ENCODE measurements around the gene SLC39A11. TPM values are rescaled to one million over a fixed set of nuclear protein-coding genes. Genes with fewer than 3 reads are reported as not detected.

SLC39A11 gene
- polyA plus RNA-seq, 1 of the 3 experiments (the other 2 are of a cell fraction): 23.5 TPM

GRCh38 chr17:73022694-73023093, 69.8 kb downstream of the SLC39A11 start (continued):
- no peak for TF ChIP-seq CTCF (IDR thresholded peaks at IDR 0.05)
- TF ChIP-seq IRF3 (IDR thresholded peaks at IDR 0.05; ENCODE audit: low read depth, low read length): no peak
- no peak for TF ChIP-seq TCF12 (IDR thresholded peaks at IDR 0.05)

GRCh38 chr17:73021771-73022170, 70.7 kb downstream of the SLC39A11 start:
- no peaks in the 10 kb centered on the region for H3K79me2 ChIP-seq (ENCODE audit: insufficient read depth)
- no peaks in the 10 kb centered on the region for H3K36me3 ChIP-seq (replicated peaks in 1 of 2; ENCODE audit: control insufficient read depth in 1 of 2, insufficient read depth in 2 of 2, low read length in 1 of 2)
- 96% methylated on average over 12 of the region's 12 CpGs for WGBS (ENCODE audit: low lambda C conversion rate)
- H3K27ac ChIP-seq (ENCODE audit: low read depth in 2 of 2, low read length in 1 of 2): no peak overlapping the region
- H3K4me1 ChIP-seq (ENCODE audit: control insufficient read depth in 1 of 2, insufficient read depth in 2 of 2, low read depth in 1 of 2, low read length in 1 of 2): peaks cover 2 to 6% of the 10 kb centered on the region in 2 experiments; a peak in 2 of 4 replicates
- H3K9me2 ChIP-seq: no peaks in the 10 kb centered on the region
- peaks cover 11% of the 10 kb centered on the region for H3F3A ChIP-seq (replicated peaks; ENCODE audit: insufficient read depth)
- H4K20me1 ChIP-seq (ENCODE audit: insufficient read depth): no peaks in the 10 kb centered on the region
- ChIA-PET CTCF (interaction anchor here (1.4 kb wide), 1 partner anchor 168 kb away, joined by 4 read pairs; no protein-coding TSS in a partner anchor), POLR2A (no interaction called here)
- TF ChIP-seq SMC3 (IDR thresholded peaks at IDR 0.05; ENCODE audit: low read depth, low read length): no peak
- TF ChIP-seq TCF12 (IDR thresholded peaks at IDR 0.05): no peak
- no peaks in the 10 kb centered on the region for H3K27me3 ChIP-seq (ENCODE audit: insufficient read depth)
- no peak overlapping the region for H2AFZ ChIP-seq (ENCODE audit: low read depth)
- H3K9me3 ChIP-seq: peaks cover 11% of the 10 kb centered on the region; the same call in 1 of the 2 replicates
- H3K9ac ChIP-seq: no peak overlapping the region
- no peak for DNase-seq
- H3K4me2 ChIP-seq: no peak overlapping the region
- no peak overlapping the region for H3K4me3 ChIP-seq (ENCODE audit: low read depth in 2 of 2, low read length in 1 of 2)

GRCh38 chr17:73020110-73020509, 72.4 kb downstream of the SLC39A11 start:
- TF ChIP-seq TEAD4 (IDR thresholded peaks at IDR 0.05; ENCODE audit: borderline replicate concordance, insufficient read depth) (no peak), MXI1 (IDR thresholded peaks at IDR 0.05; ENCODE audit: low read depth, low read length) (no peak), PBX3 (IDR thresholded peaks at IDR 0.05) (no peak), NRF1 (IDR thresholded peaks at IDR 0.05; ENCODE audit: low read depth, low read length) (no peak), SMC3 (IDR thresholded peaks at IDR 0.05; ENCODE audit: low read depth, low read length) (no peak), TAF1 (IDR thresholded peaks at IDR 0.05; ENCODE audit: borderline replicate concordance, low read depth, low read length) (no peak), GABPA (IDR thresholded peaks at IDR 0.05; ENCODE audit: low read depth) (no peak), EZH2phosphoT487 (IDR thresholded peaks at IDR 0.05; ENCODE audit: borderline replicate concordance, low read depth) (no peak), RCOR1 (IDR thresholded peaks at IDR 0.05; ENCODE audit: low read length) (no peak), SIN3A (IDR thresholded peaks at IDR 0.05; ENCODE audit: borderline replicate concordance, low read depth, low read length) (no peak)
- WGBS (ENCODE audit: low lambda C conversion rate): 91% methylated on average over 4 of the region's 4 CpGs
- ChIA-PET POLR2A (no interaction called here), CTCF (interaction anchor here (1.1 to 1.4 kb wide), 2 partner anchors 136 to 293 kb away, joined by 3 to 4 read pairs; no protein-coding TSS in a partner anchor)
- no peak overlapping the region for H3K4me2 ChIP-seq
- no peak overlapping the region for H2AFZ ChIP-seq (ENCODE audit: low read depth)
- no peaks in the 10 kb centered on the region for H3K27me3 ChIP-seq (ENCODE audit: insufficient read depth)
- H3K4me1 ChIP-seq (ENCODE audit: control insufficient read depth in 1 of 2, insufficient read depth in 2 of 2, low read depth in 1 of 2, low read length in 1 of 2): peaks cover 2 to 8% of the 10 kb centered on the region in 2 experiments; a peak in 2 of 4 replicates
- H3K36me3 ChIP-seq (replicated peaks in 1 of 2; ENCODE audit: control insufficient read depth in 1 of 2, insufficient read depth in 2 of 2, low read length in 1 of 2): no peaks in the 10 kb centered on the region
- H3K9me2 ChIP-seq: no peaks in the 10 kb centered on the region
- no peak for DNase-seq
- peaks cover 9% of the 10 kb centered on the region for H3F3A ChIP-seq (replicated peaks; ENCODE audit: insufficient read depth)
- peaks cover 11% of the 10 kb centered on the region; the same call in 1 of the 2 replicates for H3K9me3 ChIP-seq
- H4K20me1 ChIP-seq (ENCODE audit: insufficient read depth): no peaks in the 10 kb centered on the region
- H3K4me3 ChIP-seq (ENCODE audit: low read depth in 2 of 2, low read length in 1 of 2): no peak overlapping the region
- H3K27ac ChIP-seq (ENCODE audit: low read depth in 2 of 2, low read length in 1 of 2): no peak overlapping the region
- no peaks in the 10 kb centered on the region for H3K79me2 ChIP-seq (ENCODE audit: insufficient read depth)
- H3K9ac ChIP-seq: no peak overlapping the region
